ENCODE data around the gene PSTPIP2.
"Not testable (repeated sequence)": the region's sequence is repeated elsewhere in the genome, so short reads cannot be mapped to it uniquely, and the experiment has no call there.

The PSTPIP2 gene

GRCh38 chr18:46069524-46069923 lies 2.5 kb downstream of the PSTPIP2 start:
- DNase-seq, result no peak

GRCh38 chr18:46068763-46069162 lies 3.3 kb downstream of the PSTPIP2 start:
- DNase-seq, result no peak

GRCh38 chr18:46067438-46068007 lies 4.5 kb downstream of the PSTPIP2 start:
- DNase-seq, result no peak

GRCh38 chr18:46062781-46063180 lies 9.3 kb downstream of the PSTPIP2 start:
- DNase-seq, result no peak

GRCh38 chr18:46061796-46062195 lies 10.3 kb downstream of the PSTPIP2 start:
- no peak for DNase-seq

- DNase-seq, result no peak
Measured at GRCh38 chr18:46061387-46061786, 10.7 kb downstream of the PSTPIP2 start.

- no peak for DNase-seq
Measured at GRCh38 chr18:46060359-46060841, 11.7 kb downstream of the PSTPIP2 start.

- DNase-seq, result no peak
Measured at GRCh38 chr18:46055838-46056230, 16.2 kb downstream of the PSTPIP2 start.

GRCh38 chr18:46054956-46055837 lies 16.9 kb downstream of the PSTPIP2 start:
- DNase-seq, result no peak

GRCh38 chr18:46053368-46054095 lies 18.5 kb downstream of the PSTPIP2 start:
- DNase-seq, result no peak

GRCh38 chr18:46051731-46052461 lies 20.2 kb downstream of the PSTPIP2 start:
- DNase-seq, result no peak

- no peak for DNase-seq
Measured at GRCh38 chr18:46050268-46050667, 21.8 kb downstream of the PSTPIP2 start.

GRCh38 chr18:46048641-46049040 lies 23.4 kb downstream of the PSTPIP2 start:
- no peak for DNase-seq

GRCh38 chr18:46047369-46047768 lies 24.7 kb downstream of the PSTPIP2 start:
- not testable (repeated sequence) for DNase-seq

GRCh38 chr18:46046688-46047087 lies 25.4 kb downstream of the PSTPIP2 start:
- no peak for DNase-seq

- DNase-seq, result no peak
Measured at GRCh38 chr18:46046126-46046525, 25.9 kb downstream of the PSTPIP2 start.

GRCh38 chr18:46042571-46043123 lies 29.4 kb downstream of the PSTPIP2 start:
- peak; percentile 43 for DNase-seq

GRCh38 chr18:46040747-46041104 lies 31.3 kb downstream of the PSTPIP2 start:
- DNase-seq, result no peak

- no peak for DNase-seq
Measured at GRCh38 chr18:46040033-46040746, 31.9 kb downstream of the PSTPIP2 start.

- no peak for DNase-seq
Measured at GRCh38 chr18:46037512-46038305, 34.4 kb downstream of the PSTPIP2 start.

Measured in stimulated activated CD8-positive, alpha-beta memory T cell treated with anti-CD3 and anti-CD28 coated beads, Interleukin-4, amount 100 ng/mL, for 48 hours (primary cell).